GM12878 (cell line): ENCODE data around the gene RNF121. TPM values are rescaled to one million over a fixed set of nuclear protein-coding genes. Genes with fewer than 3 reads are reported as not detected.

Experiments
- ATAC-seq: fragments of 200-7000 bp; cut with Tn5 transposase; 3 replicates; pipeline ENCODE4 v1.9.1; 2020; ENCODE audit warnings: mild to moderate bottlenecking, moderate library complexity
- BruUV-seq: library from RNA; stranded (reverse); fragments of 400-500 nt; replicated peaks from 2 replicates; lab custom pipeline; 2021; lab: Mats Ljungman, UMichigan
- CTCF ChIA-PET: fragments of 300-600 bp; sonication (Branson Sonifier 250); formaldehyde crosslinking; extraction: SDS; loops from one replicate; lab custom pipeline; 2021; ENCODE audit warnings: inconsistent platforms; lab: Yijun Ruan, JAX
- POLR2A ChIA-PET: fragments of 350-600 bp; formaldehyde crosslinking; extraction: SDS; loops from one replicate; lab custom pipeline; 2021; ENCODE audit warnings: inconsistent platforms; lab: Charles Lee
- RAD21 ChIA-PET: fragments of 300-600 bp; sonication (Branson Sonifier 250); formaldehyde crosslinking; loops from one replicate; lab custom pipeline; 2023; ENCODE audit warnings: antibody characterized with exemption; ENCODE audit not compliant: unreplicated experiment; lab: Charles Lee
- SMC1A ChIA-PET: fragments of 300-600 bp; sonication (Branson Sonifier 250); formaldehyde crosslinking; loops from one replicate; lab custom pipeline; 2023; ENCODE audit not compliant: unreplicated experiment, uncharacterized antibody; lab: Charles Lee
- DNase-seq: peaks from one replicate; pipeline ENCODE4 v3.0.0-alpha.2; 2011; ENCODE audit warnings: low read depth, low spot score
- FAIRE-seq: peaks from 3 replicates; lab custom pipeline; 2011; peaks lifted over from hg19 to GRCh38; lab: Jason Lieb, UNC
- H2AFZ ChIP-seq: 2 replicates; pipeline ENCODE4 v1.6.0; 2011; ENCODE audit warnings: low read depth, low read length, control low read depth; ENCODE audit not compliant: control insufficient read depth
- H3K27ac ChIP-seq: 2 replicates; pipeline ENCODE4 v1.5.1; 2011; ENCODE audit warnings: control low read depth; ENCODE audit not compliant: control insufficient read depth, insufficient read depth
- H3K27me3 ChIP-seq, 2 experiments: replicated peaks in 1 of 2; 2 replicates each; pipeline versions ENCODE4 v1.6.0 to v1.6.1; 2011; ENCODE audit warnings: low read length in 1 of 2; ENCODE audit not compliant: control insufficient read depth in 2 of 2, insufficient read depth in 2 of 2
- H3K36me3 ChIP-seq, 2 experiments: 2 replicates each; pipeline ENCODE4 v1.5.1; 2011; ENCODE audit warnings: low read length in 1 of 2; ENCODE audit not compliant: control insufficient read depth in 2 of 2, insufficient read depth in 2 of 2
- H3K4me1 ChIP-seq: 2 replicates; pipeline ENCODE4 v1.6.1; 2011; ENCODE audit warnings: mild to moderate bottlenecking, low read length, moderate library complexity, mixed read lengths; ENCODE audit not compliant: control insufficient read depth, insufficient read depth
- H3K4me2 ChIP-seq: 2 replicates; pipeline ENCODE4 v1.6.0; 2011; ENCODE audit warnings: control low read depth; ENCODE audit not compliant: control insufficient read depth, insufficient read depth
- H3K4me3 ChIP-seq: fragments of 200-600 bp; sonication (generic); 2 replicates; pipeline ENCODE4 v1.5.1; 2016
- H3K79me2 ChIP-seq: 2 replicates; pipeline ENCODE4 v1.6.0; 2011; ENCODE audit warnings: low read length; ENCODE audit not compliant: control insufficient read depth, insufficient read depth
- H3K9ac ChIP-seq: 2 replicates; pipeline ENCODE4 v1.8.0; 2011; ENCODE audit warnings: low read length, control low read depth, mixed read lengths; ENCODE audit not compliant: control insufficient read depth, insufficient read depth
- H3K9me3 ChIP-seq: replicated peaks from 3 replicates; pipeline ENCODE4 v1.5.1; 2011; ENCODE audit warnings: mild to moderate bottlenecking, low read length; ENCODE audit not compliant: control insufficient read depth, insufficient read depth
- H4K20me1 ChIP-seq: 2 replicates; pipeline ENCODE4 v1.6.0; 2011; ENCODE audit not compliant: control insufficient read depth, insufficient read depth
- BRCA1 ChIP-seq: IDR thresholded peaks from 2 replicates; pipeline ENCODE4 v1.6.1; 2011; ENCODE audit warnings: low read depth, low read length, improper control_type of control experiment
- NFYB ChIP-seq: IDR thresholded peaks from 2 replicates; pipeline ENCODE4 v1.6.1; 2011; ENCODE audit warnings: low read depth, mild to moderate bottlenecking, low read length, improper control_type of control experiment, moderate library complexity; ENCODE audit not compliant: insufficient read depth
- NR2C1 ChIP-seq: fragments of 450-650 bp; IDR thresholded peaks from 2 replicates; pipeline ENCODE4 v1.6.1; 2017; ENCODE audit warnings: antibody characterized with exemption, mild to moderate bottlenecking, moderate library complexity
- NR2C2 ChIP-seq: IDR thresholded peaks from 2 replicates; pipeline ENCODE4 v1.6.1; 2011; ENCODE audit warnings: borderline replicate concordance, low read depth; ENCODE audit not compliant: control insufficient read depth, insufficient read length
- RFX5 ChIP-seq: IDR thresholded peaks from 2 replicates; pipeline ENCODE4 v1.6.1; 2011; ENCODE audit warnings: low read depth, low read length, improper control_type of control experiment
- ZNF24 ChIP-seq: fragments of 450-650 bp; IDR thresholded peaks from 2 replicates; pipeline ENCODE4 v1.6.1; 2017; ENCODE audit warnings: antibody characterized with exemption, mild to moderate bottlenecking
- ZNF384 ChIP-seq: IDR thresholded peaks from 2 replicates; pipeline ENCODE4 v1.6.1; 2012; ENCODE audit warnings: low read depth, mild to moderate bottlenecking, low read length, improper control_type of control experiment, borderline replicate concordance
- WGBS: methylation state at CpG from one replicate; pipeline ENCODE4 v1.1.6; 2016; ENCODE audit warnings: low lambda C conversion rate; ENCODE audit not compliant: insufficient replicate concordance, insufficient coverage; ENCODE audit errors: missing lambda C conversion rate; 5-methylcytosine and 5-hydroxymethylcytosine counted together
- in situ Hi-C: fragments of 300-500 bp; cut with MboI; formaldehyde crosslinking; loops from 9 replicates; pipeline ENCODE4 v1.14.3; 2018; ENCODE audit warnings: mixed read lengths
- intact Hi-C: fragments of 100-400 bp; cut with micrococcal nuclease; formaldehyde crosslinking; loops from one replicate; pipeline ENCODE4 v1.14.2; 2022; ENCODE audit not compliant: unreplicated experiment
- polyA plus RNA-seq, 11 experiments: library from polyadenylated mRNA; depleted of rRNA in 4 of 11; unstranded in 6 of 11; stranded (reverse) in 5 of 11; fragments of >200 nt; fragmentation: Nextera tagmentation in 4 of 11; fragmentation: Illumina TruSeq in 1 of 11; extraction: Ambion mirVana in 4 of 11; extraction: Trizol in 1 of 11; gene quantifications; 1 replicate in 1 of 11; 2 replicates in 10 of 11; pipeline versions ENCODE4 v1.2.1 to v1.2.3, GENCODE V29; 2011 to 2016; ENCODE audit warnings: inconsistent platforms in 2 of 11, missing spikeins in 2 of 11, low read depth in 1 of 11
- total RNA-seq, 4 experiments: library from RNA; depleted of rRNA in 3 of 4; stranded (reverse); fragments of >200 nt in 3 of 4; fragmentation: Illumina TruSeq in 1 of 4; extraction: Trizol in 1 of 4; gene quantifications; 2 replicates each; pipeline versions ENCODE4 v1.2.1 to v1.2.3, GENCODE V29; 2013 to 2021
- TF ChIP-seq, protein P1 (sequence below): IDR thresholded peaks from 2 replicates; pipeline ENCODE4 v1.6.1; 2012; ENCODE audit warnings: low read depth, low read length, improper control_type of control experiment

RNF121 gene
- total and polyA plus RNA-seq, 10 of the 15 experiments (the other 5 are each of a cell fraction or from before 2014, with no cell fraction given), result 8.6 to 73.7 (median 32.7) TPM

DNA sequence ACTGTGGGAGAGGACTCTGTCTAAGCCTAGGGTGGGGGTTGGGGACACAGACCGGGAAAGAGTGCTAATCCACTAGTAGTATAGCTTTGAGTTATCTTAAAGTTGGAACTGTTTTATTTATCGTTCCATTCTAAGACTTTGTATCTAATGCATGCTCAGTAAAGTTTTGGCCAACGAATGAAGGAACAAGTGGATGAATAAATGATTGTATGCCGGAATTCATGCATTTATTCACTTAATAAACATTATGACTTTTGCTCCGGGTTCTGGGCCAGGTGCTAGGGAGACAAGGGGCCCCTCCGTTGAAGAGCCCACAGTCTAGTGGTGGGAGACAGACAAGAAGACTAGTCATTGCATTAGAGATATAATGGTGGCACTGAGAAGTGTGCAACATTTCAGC, 645 bp downstream of the RNF121 start:
- FAIRE-seq (no peak), ATAC-seq (no peak), DNase-seq (no peak)
- ChIA-PET POLR2A (interaction anchor here (0.6 to 3.0 kb wide), 10 partner anchors 9 to 296 kb away, joined by 3 to 12 read pairs (median 7); partner anchors contain the start of gene INPPL1), CTCF (interaction anchor here (0.6 to 6.8 kb wide), 9 partner anchors 10 to 505 kb away, joined by 3 to 49 read pairs (median 8); partner anchors contain the start of gene CLPB), SMC1A (interaction anchor here (1.0 to 7.3 kb wide), 12 partner anchors 9 to 504 kb away, joined by 3 to 63 read pairs (median 6); partner anchors contain the start of gene ANAPC15), RAD21 (interaction anchor here (1.0 to 3.0 kb wide), 9 partner anchors 49 to 183 kb away, joined by 3 to 18 read pairs (median 6); partner anchors contain the start of gene ANAPC15)
- H2AFZ ChIP-seq, result no peak overlapping the region
- WGBS, result 1% methylated on average over 6 of the region's 6 CpGs
- intact Hi-C loops (loop anchor here (2.0 kb wide), 2 partner anchors 33 to 63 kb away; no protein-coding TSS in a partner anchor), in situ Hi-C loops (no loop called here)
- H3K27ac ChIP-seq, result peak overlapping the region; percentile 98
- H3K4me1 ChIP-seq, result peaks cover 26% of the 10 kb centered on the region
- TF ChIP-seq RFX5 (no peak), NR2C2 (no peak), NR2C1 (no peak), ZNF24 (0 out of 2 replicates have a peak, but pooled peaks have one; percentile 79), NFYB (no peak), ZNF384 (no peak), BRCA1 (no peak)
- TF ChIP-seq, protein P1, sequence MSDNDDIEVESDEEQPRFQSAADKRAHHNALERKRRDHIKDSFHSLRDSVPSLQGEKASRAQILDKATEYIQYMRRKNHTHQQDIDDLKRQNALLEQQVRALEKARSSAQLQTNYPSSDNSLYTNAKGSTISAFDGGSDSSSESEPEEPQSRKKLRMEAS, result no peak
- H3K4me3 ChIP-seq, result peak overlapping the region; percentile 86
- H3K27me3 ChIP-seq, result no peaks in the 10 kb centered on the region
- H3K4me2 ChIP-seq, result peak overlapping the region; percentile 84
- peaks cover 76% of the 10 kb centered on the region for H3K79me2 ChIP-seq
- no peaks in the 10 kb centered on the region for H4K20me1 ChIP-seq
- peaks cover 0 to 7% of the 10 kb centered on the region in 2 experiments; a peak in 2 of 4 replicates for H3K36me3 ChIP-seq
- H3K9me3 ChIP-seq, result no peaks in the 10 kb centered on the region
- peak overlapping the region; percentile 93 for H3K9ac ChIP-seq
- no TSS peak for BruUV-seq
